PC-9 (cell line): ENCODE measurements around the gene NPEPPS. TPM values are rescaled to one million over a fixed set of nuclear protein-coding genes. Genes with fewer than 3 reads are reported as not detected.

ENCODE experiments used
- BruUV-seq: library from RNA; stranded (reverse); fragments of 400-500 nt; replicated peaks from 2 replicates; lab custom pipeline; 2021; lab: Mats Ljungman, UMichigan
- CTCF ChIA-PET: fragments of 300-600 bp; sonication (Branson Sonifier 250); formaldehyde crosslinking; loops from one replicate; lab custom pipeline; 2022; ENCODE audit warnings: antibody characterized with exemption; lab: Charles Lee
- POLR2A ChIA-PET: fragments of 300-600 bp; sonication (Branson Sonifier 250); formaldehyde crosslinking; loops from one replicate; lab custom pipeline; 2022; ENCODE audit warnings: antibody characterized with exemption; ENCODE audit not compliant: unreplicated experiment; lab: Charles Lee
- DNase-seq, 2 experiments: peaks; one replicate each; pipeline versions ENCODE4 v3.0.0 to v3.0.0-alpha.2; 2015 to 2022; ENCODE audit warnings: mixed read lengths in 1 of 2
- H2AFZ ChIP-seq: fragments of 200-600 bp; sonication (generic); 2 replicates; pipeline ENCODE4 v1.8.1; 2017; ENCODE audit warnings: antibody characterized with exemption
- H3F3A ChIP-seq: fragments of 200-600 bp; sonication (generic); 2 replicates; pipeline ENCODE4 v1.8.1; 2017; ENCODE audit warnings: antibody characterized with exemption, mild to moderate bottlenecking, low read depth; ENCODE audit not compliant: insufficient read depth
- H3K27ac ChIP-seq: fragments of 200-600 bp; sonication (generic); 2 replicates; pipeline ENCODE4 v1.6.1; 2016; ENCODE audit warnings: mixed run types
- H3K27me3 ChIP-seq: fragments of 200-600 bp; sonication (generic); 2 replicates; pipeline ENCODE4 v1.6.1; 2016; ENCODE audit warnings: low read depth, mixed run types; ENCODE audit not compliant: insufficient read depth
- H3K36me3 ChIP-seq: fragments of 200-600 bp; sonication (generic); 2 replicates; pipeline ENCODE4 v1.6.1; 2016; ENCODE audit warnings: low read depth, mixed run types
- H3K4me1 ChIP-seq: fragments of 200-600 bp; sonication (generic); replicated peaks from 2 replicates; pipeline ENCODE4 v1.6.1; 2016; ENCODE audit warnings: mixed run types; ENCODE audit not compliant: insufficient read depth
- H3K4me2 ChIP-seq: fragments of 200-600 bp; sonication (generic); 2 replicates; pipeline ENCODE4 v1.6.1; 2017; ENCODE audit warnings: mixed run types
- H3K4me3 ChIP-seq: fragments of 200-600 bp; sonication (generic); 2 replicates; pipeline ENCODE4 v1.6.1; 2016; ENCODE audit warnings: mixed run types
- H3K79me2 ChIP-seq: fragments of 200-600 bp; sonication (generic); 2 replicates; pipeline ENCODE4 v1.6.1; 2017; ENCODE audit warnings: low read depth, mixed run types
- H3K9me2 ChIP-seq: fragments of 200-600 bp; sonication (generic); 2 replicates; pipeline ENCODE4 v1.8.1; 2017; ENCODE audit warnings: mild to moderate bottlenecking; ENCODE audit not compliant: insufficient read depth
- H3K9me3 ChIP-seq: fragments of 200-600 bp; sonication (generic); 2 replicates; pipeline ENCODE4 v1.8.1; 2016; ENCODE audit warnings: low read depth; ENCODE audit not compliant: insufficient read depth
- H4K20me1 ChIP-seq: fragments of 200-600 bp; sonication (generic); 2 replicates; pipeline ENCODE4 v1.8.1; 2017; ENCODE audit not compliant: insufficient read depth
- CTCF ChIP-seq: fragments of 200-600 bp; sonication (generic); conservative IDR thresholded peaks from 2 replicates; pipeline ENCODE4 v1.6.1; 2017; ENCODE audit warnings: mixed run types, antibody characterized with exemption, mild to moderate bottlenecking, moderate library complexity
- EZH2 ChIP-seq: fragments of 200-600 bp; sonication (generic); IDR thresholded peaks from 2 replicates; pipeline ENCODE4 v1.8.0; 2017; ENCODE audit warnings: antibody characterized with exemption, low read depth
- intact Hi-C: fragments of 100-400 bp; cut with micrococcal nuclease; formaldehyde crosslinking; loops from one replicate; pipeline ENCODE4 v1.10.0; 2022; ENCODE audit not compliant: unreplicated experiment
- total RNA-seq: library from RNA; stranded (reverse); gene quantifications from 2 replicates; pipeline ENCODE4 v1.2.3, GENCODE V29; 2021

Gene NPEPPS
- total RNA-seq, 1 experiment from 2014 or later, result 187 TPM

DNA sequence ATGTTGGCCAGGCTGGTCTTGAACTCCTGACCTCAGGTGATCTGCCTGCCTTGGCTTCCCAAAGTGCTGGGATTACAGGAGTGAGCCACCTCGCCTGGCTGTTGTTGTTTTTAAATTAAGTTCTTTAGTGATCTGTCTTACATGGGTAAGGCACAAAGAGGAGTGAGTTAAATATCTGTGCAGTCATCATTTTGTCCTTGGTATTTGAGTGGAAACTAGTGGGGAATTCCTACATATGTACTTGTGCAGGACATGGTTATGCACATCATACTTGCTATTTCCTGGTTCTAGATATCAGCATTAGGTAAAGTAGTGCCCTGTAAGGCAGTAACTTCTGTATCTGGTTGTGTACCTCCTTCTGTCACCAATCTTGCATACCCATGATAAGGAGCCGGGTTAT, 122.5 kb downstream of the NPEPPS start:
- CTCF ChIA-PET, result no interaction called here

GRCh38 chr17:47654991-47655390, 124.1 kb downstream of the NPEPPS start:
- Histone ChIP-seq H3K9me2 (no peaks in the 10 kb centered on the region), H3K4me3 (no peak overlapping the region), H3K79me2 (peaks cover 82% of the 10 kb centered on the region), H3K36me3 (peaks cover 78% of the 10 kb centered on the region), H3F3A (peaks cover 62% of the 10 kb centered on the region), H2AFZ (no peak overlapping the region), H3K9me3 (no peaks in the 10 kb centered on the region), H4K20me1 (peaks cover 80% of the 10 kb centered on the region), H3K27ac (no peak overlapping the region), H3K27me3 (no peaks in the 10 kb centered on the region), H3K4me2 (no peak overlapping the region), H3K4me1 (peaks cover 20% of the 10 kb centered on the region)
- no peak for DNase-seq
- intact Hi-C loops, result no loop called here
- ChIA-PET CTCF (interaction anchor here (0.6 kb wide), 1 partner anchor 656 kb away, joined by 3 read pairs; no protein-coding TSS in a partner anchor), POLR2A (interaction anchor here (0.5 to 1.1 kb wide), 4 partner anchors 26 to 265 kb away, joined by 3 to 16 read pairs (median 4); no protein-coding TSS in a partner anchor)
- no TSS peak for BruUV-seq
- TF ChIP-seq CTCF (no peak), EZH2 (no peak)

More for the DNA sequence above, 122.5 kb downstream of the NPEPPS start:
- H3K27me3 ChIP-seq, result no peaks in the 10 kb centered on the region
- POLR2A ChIA-PET, result no interaction called here
- peaks cover 82% of the 10 kb centered on the region for H3K79me2 ChIP-seq
- H3F3A ChIP-seq, result peaks cover 60% of the 10 kb centered on the region
- TF ChIP-seq CTCF (no peak), EZH2 (no peak)
- intact Hi-C loops, result no loop called here
- H2AFZ ChIP-seq, result no peak overlapping the region
- no peak for DNase-seq
- H3K4me1 ChIP-seq, result peaks cover 20% of the 10 kb centered on the region
- H3K36me3 ChIP-seq, result peaks cover 67% of the 10 kb centered on the region
- no peak overlapping the region for H3K4me2 ChIP-seq
- no peak overlapping the region for H3K4me3 ChIP-seq
- no TSS peak for BruUV-seq
- H4K20me1 ChIP-seq, result peaks cover 68% of the 10 kb centered on the region
- H3K9me3 ChIP-seq, result no peaks in the 10 kb centered on the region
- H3K9me2 ChIP-seq, result no peaks in the 10 kb centered on the region
- no peak overlapping the region for H3K27ac ChIP-seq

DNA sequence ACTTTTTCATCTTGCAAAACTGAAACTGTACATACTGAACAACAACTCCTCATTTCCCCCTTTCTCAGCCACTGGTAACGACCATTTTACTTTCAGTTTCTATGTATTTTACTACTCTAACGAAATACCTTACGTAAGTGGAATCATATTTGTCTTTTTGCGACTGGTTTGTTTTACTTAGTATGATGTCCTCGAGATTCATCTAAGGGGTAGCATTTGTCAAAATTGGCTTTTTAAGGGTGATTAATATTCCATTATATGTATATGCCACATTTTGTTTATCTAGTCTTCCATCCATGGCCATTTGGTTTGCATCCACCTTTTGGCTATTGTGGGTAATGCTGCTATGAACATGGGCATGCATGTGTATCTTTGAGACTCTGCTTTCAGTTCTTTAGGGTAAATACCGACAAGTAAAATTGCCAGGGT, 129.2 kb downstream of the NPEPPS start:
- Histone ChIP-seq H3K27me3 (no peaks in the 10 kb centered on the region), H3F3A (peaks cover 86% of the 10 kb centered on the region), H3K79me2 (peaks cover 54% of the 10 kb centered on the region), H2AFZ (no peak overlapping the region), H4K20me1 (peaks cover 91% of the 10 kb centered on the region), H3K9me2 (no peaks in the 10 kb centered on the region), H3K4me3 (no peak overlapping the region), H3K9me3 (no peaks in the 10 kb centered on the region), H3K27ac (no peak overlapping the region), H3K4me1 (no peaks in the 10 kb centered on the region), H3K4me2 (no peak overlapping the region), H3K36me3 (peaks cover 77% of the 10 kb centered on the region)
- no peak for DNase-seq
- no TSS peak for BruUV-seq
- TF ChIP-seq EZH2 (no peak), CTCF (no peak)
- ChIA-PET POLR2A (interaction anchor here (0.9 kb wide), 1 partner anchor 246 kb away, joined by 5 read pairs; no protein-coding TSS in a partner anchor), CTCF (no interaction called here)
- intact Hi-C loops, result no loop called here
